ENCODE measurements around the gene UNC45A. TPM values are rescaled to one million over a fixed set of nuclear protein-coding genes. Genes with fewer than 3 reads are reported as not detected.

The UNC45A gene
- total and polyA plus RNA-seq, 2 donors (not counting 1 experiment from before 2014, with no cell fraction given) = 56.3 to 79.0 TPM

GRCh38 chr15:90959028-90959595 is 24.0 kb downstream of the UNC45A start:
- Histone ChIP-seq H2AFZ (ENCODE audit: insufficient read depth, low read depth, low read length, poor library complexity, severe bottlenecking) (no peak overlapping the region), H3K9me3 (ENCODE audit: control extremely low read depth in 1 of 3, control insufficient read depth in 2 of 3, insufficient read depth in 1 of 3, low read length in 2 of 3) (no peaks in the 10 kb centered on the region), H3K79me2 (ENCODE audit: control insufficient read depth, insufficient read depth, low read length) (peaks cover 13% of the 10 kb centered on the region), H3K4me3 (ENCODE audit: control extremely low read depth in 1 of 5, extremely low read depth in 1 of 5, insufficient read depth in 1 of 5, low read depth in 2 of 5, low read length in 4 of 5) (no peak overlapping the region), H3K4me2 (replicated peaks; ENCODE audit: low read depth, low read length, poor library complexity, severe bottlenecking) (no peak overlapping the region), H4K20me1 (ENCODE audit: control insufficient read depth, insufficient read depth, low read length, poor library complexity, severe bottlenecking) (peaks cover 12% of the 10 kb centered on the region), H3K4me1 (ENCODE audit: control insufficient read depth in 2 of 2, insufficient read depth in 2 of 2, low read length in 2 of 2) (peaks cover 16 to 22% of the 10 kb centered on the region in 2 donors), H3K36me3 (replicated peaks in 1 of 2; ENCODE audit: control extremely low read depth in 1 of 2, control insufficient read depth in 1 of 2, extremely low read depth in 1 of 2, insufficient read depth in 2 of 2, low read length in 1 of 2) (peaks cover 0 to 28% of the 10 kb centered on the region in 2 experiments), H3K27me3 (replicated peaks in 1 of 4; ENCODE audit: control extremely low read depth in 1 of 4, control insufficient read depth in 3 of 4, insufficient read depth in 4 of 4, low read length in 3 of 4) (no peaks in the 10 kb centered on the region), H3K27ac (ENCODE audit: low read length in 2 of 2) (no peak overlapping the region), H3K9ac (ENCODE audit: low read length) (no peak overlapping the region)
- TF ChIP-seq EZH2 (IDR thresholded peaks at IDR 0.05; ENCODE audit: borderline replicate concordance, insufficient read depth, low read depth, low read length, poor library complexity, severe bottlenecking) (no peak), CTCF (IDR thresholded peaks at IDR 0.05) (no peak)
- 91% methylated on average over 4 of the region's 8 CpGs for WGBS (ENCODE audit: insufficient coverage)
- ChIA-PET CTCF (interaction anchor here (0.6 to 8.7 kb wide), 7 partner anchors 10 to 182 kb away, joined by 3 to 118 read pairs (median 5); partner anchors contain the start of genes HDDC3 and UNC45A), POLR2A (interaction anchor here (0.7 kb wide), 1 partner anchor 343 kb away, joined by 4 read pairs; no protein-coding TSS in a partner anchor)
- Mint-ChIP-seq H3K27me3 (no peaks in the 10 kb centered on the region), H3K9me3 (ENCODE audit: insufficient read depth) (no peaks in the 10 kb centered on the region), H3K27ac (no peak overlapping the region), H3K4me3 (no peak overlapping the region), H3K4me1 (peaks cover 19% of the 10 kb centered on the region)
- ATAC-seq (ENCODE audit: low read depth) = no peak
- no peak for DNase-seq
- intact Hi-C loops (cut with micrococcal nuclease) = loop anchor here (5.0 kb wide), 1 partner anchor 63 kb away; the partner anchor contains the start of gene VPS33B

GRCh38 chr15:90959894-90960293 is 24.8 kb downstream of the UNC45A start:
- H3K4me3 ChIP-seq (ENCODE audit: control extremely low read depth in 1 of 5, extremely low read depth in 1 of 5, insufficient read depth in 1 of 5, low read depth in 2 of 5, low read length in 4 of 5) = no peak overlapping the region
- TF ChIP-seq EZH2 (IDR thresholded peaks at IDR 0.05; ENCODE audit: borderline replicate concordance, insufficient read depth, low read depth, low read length, poor library complexity, severe bottlenecking) (no peak), CTCF (IDR thresholded peaks at IDR 0.05) (no peak)
- intact Hi-C loops (cut with micrococcal nuclease) = loop anchor here (5.0 kb wide), 1 partner anchor 62 kb away; the partner anchor contains the start of gene VPS33B
- no peaks in the 10 kb centered on the region for H3K9me3 ChIP-seq (ENCODE audit: control extremely low read depth in 1 of 3, control insufficient read depth in 2 of 3, insufficient read depth in 1 of 3, low read length in 2 of 3)
- H3K27me3 Mint-ChIP-seq = no peaks in the 10 kb centered on the region
- H3K4me2 ChIP-seq (replicated peaks; ENCODE audit: low read depth, low read length, poor library complexity, severe bottlenecking) = no peak overlapping the region
- 100% methylated on average over 4 of the region's 5 CpGs for WGBS (ENCODE audit: insufficient coverage)
- H4K20me1 ChIP-seq (ENCODE audit: control insufficient read depth, insufficient read depth, low read length, poor library complexity, severe bottlenecking) = peaks cover 12% of the 10 kb centered on the region
- H3K79me2 ChIP-seq (ENCODE audit: control insufficient read depth, insufficient read depth, low read length) = peaks cover 13% of the 10 kb centered on the region
- DNase-seq (no peak), ATAC-seq (ENCODE audit: low read depth) (no peak)
- H3K4me1 ChIP-seq (ENCODE audit: control insufficient read depth in 2 of 2, insufficient read depth in 2 of 2, low read length in 2 of 2) = peaks cover 13 to 18% of the 10 kb centered on the region in 2 donors
- H3K4me1 Mint-ChIP-seq = peaks cover 15% of the 10 kb centered on the region
- no peaks in the 10 kb centered on the region for H3K27me3 ChIP-seq (replicated peaks in 1 of 4; ENCODE audit: control extremely low read depth in 1 of 4, control insufficient read depth in 3 of 4, insufficient read depth in 4 of 4, low read length in 3 of 4)
- no peaks in the 10 kb centered on the region for H3K9me3 Mint-ChIP-seq (ENCODE audit: insufficient read depth)
- POLR2A ChIA-PET = no interaction called here
- no peak overlapping the region for H2AFZ ChIP-seq (ENCODE audit: insufficient read depth, low read depth, low read length, poor library complexity, severe bottlenecking)
- no peak overlapping the region for H3K9ac ChIP-seq (ENCODE audit: low read length)
- peaks cover 0 to 29% of the 10 kb centered on the region in 2 experiments for H3K36me3 ChIP-seq (replicated peaks in 1 of 2; ENCODE audit: control extremely low read depth in 1 of 2, control insufficient read depth in 1 of 2, extremely low read depth in 1 of 2, insufficient read depth in 2 of 2, low read length in 1 of 2)
- H3K4me3 Mint-ChIP-seq = no peak overlapping the region
- H3K27ac Mint-ChIP-seq = no peak overlapping the region
- H3K27ac ChIP-seq (ENCODE audit: low read length in 2 of 2) = no peak overlapping the region
- CTCF ChIA-PET = interaction anchor here (1.4 to 8.7 kb wide), 2 partner anchors 27 to 181 kb away, joined by 3 to 118 read pairs; partner anchors contain the start of genes HDDC3 and UNC45A
